NCI-H2029 (cell line): ENCODE data around the gene UMOD.
"Not testable (repeated sequence)": the region's sequence is repeated elsewhere in the genome, so short reads cannot be mapped to it uniquely, and the experiment has no call there.

Source experiments
- DNase-seq: peaks from one replicate; lab custom pipeline; 2025; lab: John Stamatoyannopoulos, UW

Gene UMOD

DNA sequence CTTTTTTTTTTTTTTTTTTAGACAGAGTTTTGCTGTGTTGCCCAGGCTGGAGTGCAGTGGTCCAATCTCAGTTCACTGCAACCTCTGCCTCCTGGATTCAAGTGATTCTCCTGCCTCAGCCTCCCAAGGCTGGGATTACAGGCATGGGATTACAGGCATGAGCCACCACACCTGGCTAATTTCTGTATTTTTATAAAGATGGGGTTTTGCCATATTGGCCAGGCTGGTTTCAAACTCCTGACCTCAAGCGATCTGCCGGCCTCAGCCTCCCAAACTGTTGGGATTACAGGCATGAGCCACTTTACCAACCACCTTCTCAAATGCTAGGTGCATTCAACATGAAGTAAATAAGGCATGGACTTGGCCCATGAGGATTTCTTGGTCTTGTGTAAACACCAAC, 31.5 kb downstream of the UMOD start:
- DNase-seq, result not testable (repeated sequence)

GRCh38 chr16:20320592-20320991, 31.9 kb downstream of the UMOD start:
- no peak for DNase-seq

- DNase-seq, result no peak
Observed at GRCh38 chr16:20320178-20320577, 32.3 kb downstream of the UMOD start.

- no peak for DNase-seq
Observed at GRCh38 chr16:20319406-20319805, 33.1 kb downstream of the UMOD start.

DNA sequence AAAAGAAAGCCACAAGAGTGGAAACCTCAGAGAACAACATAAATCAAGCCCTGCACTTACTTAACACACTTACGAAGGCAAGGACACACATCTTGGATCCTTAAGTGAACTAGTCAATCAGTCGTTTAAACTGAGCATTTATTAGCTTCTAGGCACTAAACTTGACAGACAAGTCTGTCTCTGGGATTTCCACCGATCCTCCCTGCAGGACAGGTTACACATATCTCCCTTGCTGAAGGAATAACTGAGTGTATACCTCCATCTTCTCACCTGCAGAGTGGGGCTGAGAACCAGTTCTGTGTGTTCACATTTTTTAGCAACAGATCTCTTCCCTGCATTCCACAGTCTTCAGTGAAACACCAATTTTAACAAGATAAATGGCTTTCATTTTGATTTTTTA, 34.1 kb downstream of the UMOD start:
- no peak for DNase-seq

- no peak for DNase-seq
Observed at GRCh38 chr16:20318006-20318405, 34.5 kb downstream of the UMOD start.

DNA sequence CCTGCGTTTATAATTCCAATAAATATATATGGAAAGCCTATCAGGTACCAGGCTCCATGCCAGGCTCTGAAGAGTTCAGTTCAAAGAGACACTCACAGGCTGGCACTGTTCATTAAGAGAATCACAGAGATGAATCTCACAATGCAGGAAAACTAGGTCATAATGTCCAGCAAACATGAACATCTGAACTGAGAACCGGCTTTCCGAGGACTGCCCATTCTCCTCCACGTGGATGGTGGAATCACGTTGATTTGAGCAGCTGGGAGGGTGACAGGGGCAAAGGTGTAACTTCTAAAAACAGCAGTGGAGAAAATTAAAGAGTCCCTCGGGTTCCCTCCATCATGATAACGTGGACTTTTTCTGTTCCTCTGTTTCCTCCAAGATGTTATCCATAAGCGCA, 35.4 kb downstream of the UMOD start:
- DNase-seq, result no peak

DNA sequence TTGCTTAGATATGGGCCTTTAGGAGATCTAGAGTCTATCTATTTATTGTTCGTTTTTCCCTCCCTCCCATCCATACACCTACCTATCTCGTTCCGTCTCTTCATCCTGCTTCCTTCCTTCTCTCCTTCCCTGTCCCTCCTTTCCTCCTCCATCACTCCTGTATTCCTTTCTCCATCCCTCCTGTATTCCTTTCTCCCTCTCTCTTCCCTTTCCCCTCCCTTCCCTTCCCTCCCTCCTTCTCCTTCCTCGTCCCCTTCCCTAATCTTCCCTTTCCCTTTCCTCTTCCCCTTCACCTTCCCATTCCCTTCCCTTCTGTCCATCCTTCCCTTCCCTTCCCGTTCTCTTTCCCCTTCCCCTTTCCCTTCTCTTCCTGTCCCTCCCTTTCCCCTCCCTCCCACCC, 35.8 kb downstream of the UMOD start:
- no peak for DNase-seq

GRCh38 chr16:20315764-20316163, 36.8 kb downstream of the UMOD start:
- DNase-seq, result no peak

- DNase-seq, result no peak
Observed at GRCh38 chr16:20314575-20314974, 37.9 kb downstream of the UMOD start.

GRCh38 chr16:20313741-20314140, 38.8 kb downstream of the UMOD start:
- no peak for DNase-seq

DNA sequence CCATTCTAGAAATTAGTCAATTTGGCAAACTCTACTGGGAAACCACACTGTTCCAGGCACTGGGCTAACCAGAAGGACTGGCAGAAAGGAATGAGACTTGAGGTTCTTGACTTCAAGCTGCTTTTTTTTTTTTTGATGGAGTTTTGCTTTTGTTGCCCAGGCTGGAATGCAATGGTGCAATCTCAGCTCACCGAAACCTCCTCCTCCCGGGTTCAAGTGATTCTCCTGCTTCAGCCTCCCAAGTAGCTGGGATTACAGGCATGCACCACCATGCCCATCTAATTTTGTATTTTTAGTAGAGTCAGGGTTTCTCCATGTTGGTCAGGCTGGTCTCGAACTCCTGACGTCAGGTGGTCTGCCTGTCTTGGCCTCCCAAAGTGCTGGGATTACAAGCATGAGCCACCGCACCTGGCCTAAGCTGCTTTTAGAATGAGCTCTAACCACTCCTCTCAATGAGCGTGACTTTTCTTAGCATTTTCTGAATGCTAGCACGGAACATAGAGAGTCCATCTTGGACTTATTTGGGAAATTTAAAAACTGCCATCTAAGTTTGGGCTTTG, 39.9 kb downstream of the UMOD start:
- DNase-seq, result not testable (repeated sequence)

- no peak for DNase-seq
Observed at GRCh38 chr16:20311548-20311947, 41.0 kb downstream of the UMOD start.

DNA sequence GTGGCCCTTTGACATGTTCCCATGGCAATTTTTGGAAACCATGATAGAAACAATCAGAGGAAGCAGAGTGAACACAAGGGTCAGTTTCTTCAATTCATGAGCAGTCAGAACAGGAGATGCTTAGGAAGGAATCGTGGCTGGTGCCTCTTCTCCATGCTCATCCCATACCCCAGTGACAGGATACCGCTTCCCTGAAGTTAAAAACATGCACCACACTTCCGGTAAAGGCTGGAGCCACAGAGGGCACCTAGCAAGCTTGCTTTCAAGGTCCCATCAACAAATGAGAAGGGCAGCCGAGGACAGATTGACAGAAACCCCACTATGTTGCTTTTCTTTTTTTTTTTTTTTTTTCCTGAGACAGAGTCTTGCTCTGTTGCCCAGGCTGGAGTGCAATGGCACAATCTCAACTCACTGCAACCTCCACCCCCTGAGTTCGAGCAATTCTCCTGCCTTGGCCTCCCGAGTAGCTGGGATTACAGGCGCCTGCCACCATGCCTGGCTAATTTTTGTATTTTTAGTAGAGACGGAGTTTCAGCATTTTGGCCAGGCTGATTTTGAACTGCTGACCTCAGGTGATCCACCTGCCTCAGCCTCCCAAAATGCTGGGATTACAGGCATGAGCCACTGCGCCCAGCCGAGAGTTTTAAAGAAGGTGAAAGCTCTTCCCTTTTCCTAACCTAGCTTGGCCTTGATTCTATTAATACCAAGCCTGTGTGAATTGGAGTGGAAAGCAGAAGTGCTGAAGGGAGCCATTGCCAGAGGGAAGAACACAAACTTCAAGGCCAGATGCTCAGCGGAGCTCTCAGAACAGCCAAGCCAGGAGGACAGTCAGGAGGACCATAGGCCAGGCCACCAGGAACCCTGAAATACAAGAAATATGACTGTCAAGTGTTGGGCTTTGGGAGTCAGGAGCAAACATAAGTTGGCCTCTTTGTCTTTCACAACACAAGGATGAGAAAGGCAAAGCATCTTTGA, 41.8 kb downstream of the UMOD start:
- no peak for DNase-seq

DNA sequence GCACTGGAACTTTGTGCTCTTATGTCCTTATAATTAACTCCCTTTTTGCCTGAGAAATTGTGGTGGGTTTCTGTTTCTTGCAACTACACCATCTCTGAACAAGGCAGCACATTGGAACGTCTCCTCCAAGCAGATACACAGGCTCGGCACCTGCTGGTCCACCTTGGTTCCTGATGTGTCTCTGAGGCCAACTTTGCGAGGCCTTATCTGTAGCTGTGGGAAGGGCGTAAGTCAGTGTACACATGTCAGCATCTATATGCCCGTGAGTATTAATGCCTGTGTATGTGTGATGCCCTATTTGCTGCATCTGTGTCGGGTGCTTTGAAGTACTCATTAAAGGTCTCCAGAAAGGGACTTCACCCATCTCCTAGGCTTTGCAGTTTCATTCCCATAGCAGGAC, 42.7 kb downstream of the UMOD start:
- DNase-seq, result no peak

GRCh38 chr16:20308801-20309590, 43.5 kb downstream of the UMOD start:
- DNase-seq, result no peak

DNA sequence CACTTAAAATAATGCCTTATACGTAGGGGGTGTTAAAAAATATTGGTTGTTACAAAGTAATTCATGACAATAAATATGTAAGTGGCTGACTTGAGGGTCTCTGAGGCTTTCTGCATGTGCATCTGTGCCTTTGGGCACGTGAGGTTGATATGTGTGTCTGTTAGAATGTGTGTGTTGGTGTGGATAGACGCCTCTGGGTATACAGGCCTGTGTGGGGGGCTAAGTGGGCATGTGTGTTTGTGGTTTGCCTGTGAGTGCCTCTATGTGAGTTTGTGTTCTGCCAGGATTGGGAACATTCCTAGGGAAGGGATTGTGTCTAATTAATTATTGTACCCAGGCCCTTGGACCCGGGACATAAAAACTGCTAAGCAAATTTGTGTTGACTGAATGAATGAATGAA, 44.2 kb downstream of the UMOD start:
- DNase-seq, result no peak

- no peak for DNase-seq
Observed at GRCh38 chr16:20307791-20308190, 44.7 kb downstream of the UMOD start.

DNA sequence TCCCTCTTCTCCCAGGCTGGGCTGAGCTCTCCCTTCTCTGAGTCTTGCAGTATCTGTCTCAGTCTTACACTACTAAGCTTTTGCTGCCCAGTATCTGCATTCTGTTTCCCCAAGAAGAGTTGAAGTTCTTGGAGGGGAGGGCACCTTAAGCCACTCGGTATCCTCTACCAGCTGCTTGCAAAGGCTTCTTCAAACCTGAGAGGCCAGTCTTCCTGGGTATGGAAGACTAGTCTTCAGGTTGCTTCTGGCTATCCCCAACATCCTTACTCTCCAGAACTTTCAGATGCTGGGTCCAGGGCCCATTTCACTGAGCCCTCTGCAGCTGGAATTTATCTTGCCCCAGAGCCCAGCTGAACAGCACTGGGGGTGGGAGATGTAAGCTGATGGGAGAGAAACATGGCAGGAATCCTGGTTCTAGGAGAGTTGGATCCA, 45.3 kb downstream of the UMOD start:
- DNase-seq, result no peak

DNA sequence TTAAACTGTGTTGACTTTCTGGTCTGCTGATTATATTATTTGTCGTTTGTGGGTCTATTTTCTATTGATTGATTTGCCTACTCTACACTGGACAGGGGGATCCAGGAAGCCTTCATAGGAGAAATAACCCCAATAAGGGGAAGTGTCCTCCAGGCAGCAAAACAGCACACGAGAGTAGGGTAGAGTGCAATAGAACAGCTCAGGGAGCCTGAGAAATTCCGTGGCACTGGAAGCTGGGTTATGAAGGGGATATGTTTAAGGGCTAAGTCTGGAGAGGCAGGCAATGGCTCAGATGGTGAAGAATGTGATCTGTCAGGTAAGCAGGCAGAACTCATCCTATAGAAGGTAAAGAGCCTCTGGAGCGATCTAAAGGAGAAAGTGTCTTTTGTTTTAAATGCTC, 46.1 kb downstream of the UMOD start:
- DNase-seq, result no peak

GRCh38 chr16:20303012-20303411, 49.5 kb downstream of the UMOD start:
- no peak for DNase-seq

DNA sequence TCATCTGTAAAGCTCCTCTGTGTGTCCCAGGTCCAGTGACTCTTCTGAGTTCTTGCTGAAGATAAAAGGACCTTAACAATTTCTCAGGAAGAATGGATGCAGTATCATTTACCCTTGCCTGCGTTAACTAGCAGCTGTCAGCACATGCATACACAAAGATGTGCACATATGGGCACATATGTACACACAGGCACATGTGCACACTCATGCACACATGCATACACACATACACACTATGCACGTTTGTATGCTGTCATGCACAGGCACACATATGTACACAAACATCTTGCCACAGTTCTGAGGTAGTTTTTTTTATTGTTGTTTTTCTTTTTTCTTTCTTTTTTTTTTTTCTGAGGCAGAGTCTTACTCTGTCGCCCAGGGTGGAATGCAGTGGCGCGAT, 50.1 kb downstream of the UMOD start:
- no peak for DNase-seq

GRCh38 chr16:20301840-20302239, 50.7 kb downstream of the UMOD start:
- DNase-seq, result no peak
